ENCODE data around the gene FBXO21. TPM values are rescaled to one million over a fixed set of nuclear protein-coding genes. Genes with fewer than 3 reads are reported as not detected.

FBXO21 gene
- polyA plus RNA-seq, 1 donor (not counting 4 experiments of a cell fraction or from before 2014, with no cell fraction given): 21.9 TPM

DNA sequence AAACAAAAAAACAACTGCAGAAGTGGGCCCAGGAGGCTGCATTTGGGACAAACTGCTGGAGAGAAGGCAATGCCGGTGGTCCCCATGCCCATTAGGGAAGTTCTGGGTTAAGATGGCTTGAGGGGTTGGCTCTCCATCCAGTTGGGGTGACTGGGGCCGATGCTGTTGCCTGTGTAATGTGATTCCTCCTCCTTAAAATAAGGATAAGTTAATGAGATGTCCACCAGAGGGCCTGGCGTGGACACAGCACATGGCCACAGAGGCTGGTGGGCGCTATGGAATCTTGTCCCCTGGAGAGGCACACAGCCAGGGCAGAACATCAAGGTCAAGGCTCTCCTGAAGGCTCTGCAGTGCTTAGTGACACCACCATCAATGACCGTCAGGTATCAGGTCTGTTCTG, 90.0 kb downstream of the FBXO21 start:
- no peaks in the 10 kb centered on the region for H3K9me1 ChIP-seq (ENCODE audit: control insufficient read depth, extremely low read depth, insufficient read depth, low read length)
- no peak overlapping the region for H3K9ac ChIP-seq (ENCODE audit: control insufficient read depth, extremely low read depth, insufficient read depth, low read length)
- H3K4me3 ChIP-seq (ENCODE audit: control insufficient read depth in 2 of 3, extremely low read depth in 1 of 3, insufficient read depth in 2 of 3, low read depth in 1 of 3, low read length in 3 of 3): no peak overlapping the region
- FAIRE-seq (no peak), DNase-seq (ENCODE audit: low read depth, low spot score) (no peak)
- dilution Hi-C loops (cut with MboI; ENCODE audit: extremely low pct_ligation_motif_present, low sequenced_read_pairs): no loop called here
- no peaks in the 10 kb centered on the region for H3K79me2 ChIP-seq (ENCODE audit: control insufficient read depth, insufficient read depth, low read length)
- no peaks in the 10 kb centered on the region for H3K4me1 ChIP-seq (ENCODE audit: control insufficient read depth, extremely low read depth, insufficient read depth, low read length)
- peaks cover 66% of the 10 kb centered on the region for H3K27me3 ChIP-seq (ENCODE audit: control insufficient read depth, extremely low read depth, insufficient read depth, low read length)
- no peaks in the 10 kb centered on the region for H3K9me3 ChIP-seq (ENCODE audit: control insufficient read depth, low read depth, low read length)
- H4K20me1 ChIP-seq (ENCODE audit: control insufficient read depth, extremely low read depth, insufficient read depth, low read length): no peaks in the 10 kb centered on the region
- no peak overlapping the region for H3K27ac ChIP-seq (ENCODE audit: control insufficient read depth, insufficient read depth, low read length)
- H3K36me3 ChIP-seq (ENCODE audit: control insufficient read depth in 2 of 2, extremely low read depth in 1 of 2, insufficient read depth in 2 of 2, low read length in 2 of 2): no peaks in the 10 kb centered on the region
- no peak overlapping the region for H3K4me2 ChIP-seq (ENCODE audit: control insufficient read depth, extremely low read depth, insufficient read depth, low read depth, low read length)
- TF ChIP-seq, protein P1, sequence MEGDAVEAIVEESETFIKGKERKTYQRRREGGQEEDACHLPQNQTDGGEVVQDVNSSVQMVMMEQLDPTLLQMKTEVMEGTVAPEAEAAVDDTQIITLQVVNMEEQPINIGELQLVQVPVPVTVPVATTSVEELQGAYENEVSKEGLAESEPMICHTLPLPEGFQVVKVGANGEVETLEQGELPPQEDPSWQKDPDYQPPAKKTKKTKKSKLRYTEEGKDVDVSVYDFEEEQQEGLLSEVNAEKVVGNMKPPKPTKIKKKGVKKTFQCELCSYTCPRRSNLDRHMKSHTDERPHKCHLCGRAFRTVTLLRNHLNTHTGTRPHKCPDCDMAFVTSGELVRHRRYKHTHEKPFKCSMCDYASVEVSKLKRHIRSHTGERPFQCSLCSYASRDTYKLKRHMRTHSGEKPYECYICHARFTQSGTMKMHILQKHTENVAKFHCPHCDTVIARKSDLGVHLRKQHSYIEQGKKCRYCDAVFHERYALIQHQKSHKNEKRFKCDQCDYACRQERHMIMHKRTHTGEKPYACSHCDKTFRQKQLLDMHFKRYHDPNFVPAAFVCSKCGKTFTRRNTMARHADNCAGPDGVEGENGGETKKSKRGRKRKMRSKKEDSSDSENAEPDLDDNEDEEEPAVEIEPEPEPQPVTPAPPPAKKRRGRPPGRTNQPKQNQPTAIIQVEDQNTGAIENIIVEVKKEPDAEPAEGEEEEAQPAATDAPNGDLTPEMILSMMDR (optimal IDR thresholded peaks at IDR 0.05 in 1 of 3, IDR thresholded peaks at IDR 0.05 in 1 of 3, conservative IDR thresholded peaks at IDR 0.05 in 1 of 3; ENCODE audit: extremely low read depth in 1 of 3, insufficient read depth in 2 of 3, low read length in 3 of 3): no peak
- TF ChIP-seq EZH2 (IDR thresholded peaks at IDR 0.05; ENCODE audit: low read length): no peak
- H2AFZ ChIP-seq (ENCODE audit: control insufficient read depth, low read length): no peak overlapping the region

DNA sequence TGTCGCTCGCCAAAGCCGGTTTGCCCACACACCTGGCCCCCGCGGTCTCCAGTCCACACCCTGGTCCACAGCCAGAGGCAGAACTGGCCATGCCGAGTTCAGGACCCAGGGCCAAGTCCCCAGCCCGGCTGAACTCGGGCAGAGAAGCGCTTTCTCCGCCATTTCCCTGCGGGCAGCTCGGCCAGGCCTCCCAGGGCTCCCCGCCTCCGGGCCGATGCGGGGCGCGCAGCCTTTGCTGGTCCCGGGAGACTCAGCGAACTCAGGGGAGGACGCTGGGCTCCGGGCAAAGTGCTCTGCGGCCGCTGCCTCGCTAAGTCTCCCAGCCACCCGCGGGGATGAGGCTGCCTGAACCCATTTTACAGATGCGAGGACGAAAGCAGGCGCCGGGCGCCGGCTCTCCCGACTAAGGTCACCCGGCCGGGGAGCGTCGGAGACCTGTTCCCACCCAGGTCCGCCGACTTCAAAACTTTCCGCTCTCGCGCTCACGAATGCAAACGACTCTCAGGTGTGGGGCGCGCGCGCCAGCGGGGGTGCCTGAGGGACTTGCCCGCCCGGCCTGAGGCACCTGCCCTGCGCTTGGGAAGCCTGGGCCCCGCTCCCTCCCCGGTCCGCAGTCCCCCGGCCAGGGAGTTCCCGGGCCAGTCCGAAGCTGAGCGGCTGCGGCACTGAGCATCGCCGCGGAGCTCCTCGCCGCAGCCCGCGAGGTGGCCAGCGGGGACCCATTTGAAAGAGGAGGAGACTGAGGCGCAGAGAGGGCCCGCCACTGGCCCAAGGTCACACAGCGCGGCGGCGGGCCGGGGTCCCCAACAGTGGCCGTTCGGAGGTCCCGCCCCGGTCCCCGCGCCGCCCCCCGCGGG, 91.7 kb downstream of the FBXO21 start:
- Histone ChIP-seq H3K79me2 (ENCODE audit: control insufficient read depth, insufficient read depth, low read length) (no peaks in the 10 kb centered on the region), H3K9ac (ENCODE audit: control insufficient read depth, extremely low read depth, insufficient read depth, low read length) (no peak overlapping the region), H3K4me3 (ENCODE audit: control insufficient read depth in 2 of 3, extremely low read depth in 1 of 3, insufficient read depth in 2 of 3, low read depth in 1 of 3, low read length in 3 of 3) (peak overlapping the region; percentile 18 to 42 (median 27)), H3K27me3 (ENCODE audit: control insufficient read depth, extremely low read depth, insufficient read depth, low read length) (peaks cover 66% of the 10 kb centered on the region), H4K20me1 (ENCODE audit: control insufficient read depth, extremely low read depth, insufficient read depth, low read length) (no peaks in the 10 kb centered on the region), H3K36me3 (ENCODE audit: control insufficient read depth in 2 of 2, extremely low read depth in 1 of 2, insufficient read depth in 2 of 2, low read length in 2 of 2) (no peaks in the 10 kb centered on the region), H3K4me2 (ENCODE audit: control insufficient read depth, extremely low read depth, insufficient read depth, low read depth, low read length) (peak overlapping the region; percentile 51), H3K9me3 (ENCODE audit: control insufficient read depth, low read depth, low read length) (no peaks in the 10 kb centered on the region), H3K4me1 (ENCODE audit: control insufficient read depth, extremely low read depth, insufficient read depth, low read length) (no peaks in the 10 kb centered on the region), H3K27ac (ENCODE audit: control insufficient read depth, insufficient read depth, low read length) (no peak overlapping the region), H3K9me1 (ENCODE audit: control insufficient read depth, extremely low read depth, insufficient read depth, low read length) (no peaks in the 10 kb centered on the region), H2AFZ (ENCODE audit: control insufficient read depth, low read length) (no peak overlapping the region)
- dilution Hi-C loops (cut with MboI; ENCODE audit: extremely low pct_ligation_motif_present, low sequenced_read_pairs): no loop called here
- DNase-seq (ENCODE audit: low read depth, low spot score) (no peak), FAIRE-seq (no peak)
- peak; percentile 96 for TF ChIP-seq EZH2 (IDR thresholded peaks at IDR 0.05; ENCODE audit: low read length)
- TF ChIP-seq, protein P1 (optimal IDR thresholded peaks at IDR 0.05 in 1 of 3, IDR thresholded peaks at IDR 0.05 in 1 of 3, conservative IDR thresholded peaks at IDR 0.05 in 1 of 3; ENCODE audit: extremely low read depth in 1 of 3, insufficient read depth in 2 of 3, low read length in 3 of 3): no peak
